HK-2 (cell line): ENCODE data around the gene ALG12.
A peak's percentile ranks its signal among the peaks of the same experiment; 100 is the strongest.

ENCODE experiments used
- DNase-seq: peaks from one replicate; pipeline ENCODE4 v3.0.0-alpha.2; 2018; ENCODE audit not compliant: unreplicated experiment

ALG12 gene

GRCh38 chr22:49945042-49945794, 27.0 kb upstream of the ALG12 start:
- peak; percentile 75 for DNase-seq

- DNase-seq, result no peak
These were observed 26.2 kb upstream of the ALG12 start for GRCh38 chr22:49944399-49944891.

DNA sequence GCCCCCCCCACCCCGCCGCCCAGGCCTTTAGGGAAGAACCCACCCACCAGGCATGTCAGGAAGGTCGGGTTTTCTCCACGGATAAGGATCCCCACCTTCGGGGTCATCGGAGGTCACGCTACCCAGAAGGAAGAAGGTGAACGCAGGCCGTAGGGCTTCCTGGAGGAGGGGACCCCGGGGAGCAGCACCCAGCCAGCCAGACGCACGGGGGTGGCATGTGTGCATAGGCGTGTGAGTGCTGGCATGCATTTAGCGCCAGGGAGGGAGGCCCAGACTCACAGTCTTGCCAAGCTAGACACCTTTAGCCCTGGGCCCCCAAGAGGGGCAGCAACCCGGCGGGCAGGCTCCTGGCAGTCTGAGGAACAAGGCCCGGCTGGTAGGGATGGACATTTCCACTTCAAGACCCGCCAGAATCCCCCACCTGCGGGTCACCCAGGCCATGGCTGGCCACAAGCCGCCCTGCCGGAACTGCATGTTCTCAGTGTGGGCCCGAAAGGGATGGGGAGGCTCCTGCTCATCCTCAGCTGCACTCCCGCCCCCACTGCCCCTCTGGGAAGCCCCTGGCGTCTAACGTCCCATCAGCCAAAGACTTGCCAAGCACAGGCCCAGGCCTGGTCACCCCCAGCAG, 25.6 kb upstream of the ALG12 start:
- no peak for DNase-seq

DNA sequence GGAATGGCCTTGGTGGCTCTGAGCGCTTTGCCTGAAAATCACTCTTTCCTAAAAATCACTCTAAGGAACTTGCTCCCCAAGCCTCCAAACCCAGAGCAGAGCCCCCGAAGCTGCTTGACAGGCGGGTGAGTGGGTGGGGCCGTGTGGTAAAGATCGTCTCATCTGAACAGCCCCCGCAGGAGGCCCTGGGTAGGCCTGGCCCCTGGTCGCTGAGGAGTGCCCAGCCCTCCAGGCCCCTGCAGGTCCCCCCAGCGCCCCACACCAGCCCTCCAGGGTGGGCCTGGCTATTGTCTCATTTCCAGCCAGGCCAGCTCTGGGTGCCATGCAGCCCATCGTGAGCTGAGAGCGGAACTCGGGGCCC, 25.1 kb upstream of the ALG12 start:
- DNase-seq, result no peak

- DNase-seq, result no peak
These were observed 24.5 kb upstream of the ALG12 start for GRCh38 chr22:49942565-49943404.

GRCh38 chr22:49941507-49942316, 23.5 kb upstream of the ALG12 start:
- DNase-seq, result no peak

DNA sequence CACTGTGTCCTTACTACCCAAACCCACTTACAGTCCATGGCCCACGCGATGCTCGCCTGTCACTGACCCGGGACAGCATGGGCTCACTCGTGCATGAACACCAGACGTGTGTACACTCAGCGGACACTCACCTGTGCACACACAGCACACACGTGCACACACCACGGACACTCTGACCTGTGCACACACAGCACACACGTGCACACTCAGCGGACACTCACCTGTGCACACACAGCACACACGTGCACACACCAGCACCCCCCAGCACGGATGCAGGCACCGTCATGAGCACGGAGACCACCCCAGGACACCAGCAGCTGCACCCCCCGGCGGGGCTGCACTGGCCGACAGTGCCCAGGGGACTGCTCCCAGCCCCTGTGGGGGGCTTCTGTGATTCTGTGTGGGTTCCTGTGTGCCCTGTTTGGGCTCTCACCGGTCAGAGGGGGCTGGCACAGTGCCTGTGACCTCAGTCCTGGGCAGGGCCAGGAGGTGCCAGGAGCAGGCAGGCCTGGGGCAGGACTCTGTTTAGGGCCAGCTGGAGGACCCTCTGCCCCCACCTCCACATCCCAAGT, 20.4 kb upstream of the ALG12 start:
- no peak for DNase-seq

GRCh38 chr22:49937758-49938564, 19.7 kb upstream of the ALG12 start:
- no peak for DNase-seq

DNA sequence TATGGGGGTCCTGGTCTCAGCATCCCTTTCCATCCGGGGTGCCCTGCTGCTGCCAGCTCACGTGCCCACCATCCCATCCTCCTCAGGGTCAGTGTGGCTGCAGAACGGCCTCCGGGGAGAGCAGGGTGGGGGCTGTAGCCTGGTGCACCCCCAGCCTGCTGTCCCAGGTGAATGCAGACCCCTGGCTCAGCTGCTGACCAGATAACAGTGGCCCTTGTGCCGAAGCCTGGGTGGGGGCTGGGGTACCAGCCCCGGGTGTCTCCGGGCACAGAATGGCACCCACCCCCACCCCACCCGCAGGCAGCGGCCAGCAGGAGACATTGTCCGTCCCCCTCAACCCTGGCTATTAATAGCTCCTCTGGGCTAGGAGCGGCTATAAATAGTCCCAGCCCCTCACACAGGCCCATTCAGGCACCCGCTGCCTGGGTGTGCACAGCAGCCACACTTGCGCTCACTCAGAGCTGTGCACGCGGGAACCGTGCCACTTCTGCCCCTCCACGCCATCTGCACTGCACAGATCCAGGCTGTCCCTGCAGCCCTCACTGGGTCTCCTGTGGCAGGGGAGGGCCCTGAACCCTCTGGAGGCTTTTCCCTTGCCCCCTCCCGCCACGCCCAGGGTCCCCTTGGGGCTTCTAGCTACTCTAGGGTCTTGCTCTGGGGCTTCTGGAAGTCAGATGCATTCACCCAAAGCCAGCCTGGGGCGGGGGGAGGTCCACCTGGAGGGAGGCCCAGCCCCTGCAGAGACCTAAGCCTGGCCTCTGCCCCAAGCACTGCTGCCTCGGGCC, 18.9 kb upstream of the ALG12 start:
- DNase-seq, result no peak

- DNase-seq, result peak; percentile 93
These were observed 18.1 kb upstream of the ALG12 start for GRCh38 chr22:49936018-49936972.

GRCh38 chr22:49935561-49935960, 17.3 kb upstream of the ALG12 start:
- DNase-seq, result no peak

GRCh38 chr22:49934891-49935557, 16.8 kb upstream of the ALG12 start:
- peak; percentile 63 for DNase-seq

DNA sequence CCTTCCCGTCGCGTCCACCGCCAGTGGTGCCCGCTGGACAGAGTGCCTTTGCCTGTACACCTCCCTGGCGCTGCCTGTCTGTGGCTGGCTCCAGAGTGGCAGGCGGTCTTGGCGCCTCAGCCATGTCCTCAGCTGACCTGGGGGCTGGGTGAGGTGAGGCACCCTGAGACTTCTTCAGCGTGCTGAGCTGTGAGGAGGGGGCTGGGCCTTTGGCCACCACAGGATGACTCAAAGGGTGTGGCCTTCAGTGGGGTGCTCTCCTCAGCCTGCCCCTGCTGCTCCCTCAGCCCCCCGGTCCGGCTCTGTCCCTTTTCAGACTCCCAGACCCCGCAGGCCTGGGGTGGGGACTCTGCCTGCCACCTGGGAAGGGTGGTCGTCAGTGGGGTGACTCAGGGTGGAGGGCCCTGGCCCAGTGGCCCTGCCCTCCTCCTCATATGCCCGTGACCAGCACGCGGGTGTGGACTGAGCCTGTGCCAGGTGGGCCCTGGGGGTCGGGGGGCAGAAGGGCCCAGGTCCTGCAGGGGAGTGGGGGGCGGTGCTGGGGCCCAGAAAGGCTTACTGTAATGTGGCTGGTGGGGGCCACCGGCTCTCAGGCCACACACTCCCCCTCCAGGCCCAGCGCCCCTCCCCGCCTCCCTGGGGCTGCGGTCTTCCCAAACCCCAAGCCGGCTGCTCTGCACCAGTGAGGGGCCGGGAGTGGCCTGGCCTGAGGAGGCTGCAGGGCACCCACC, 16.1 kb upstream of the ALG12 start:
- peak; percentile 80 for DNase-seq

DNA sequence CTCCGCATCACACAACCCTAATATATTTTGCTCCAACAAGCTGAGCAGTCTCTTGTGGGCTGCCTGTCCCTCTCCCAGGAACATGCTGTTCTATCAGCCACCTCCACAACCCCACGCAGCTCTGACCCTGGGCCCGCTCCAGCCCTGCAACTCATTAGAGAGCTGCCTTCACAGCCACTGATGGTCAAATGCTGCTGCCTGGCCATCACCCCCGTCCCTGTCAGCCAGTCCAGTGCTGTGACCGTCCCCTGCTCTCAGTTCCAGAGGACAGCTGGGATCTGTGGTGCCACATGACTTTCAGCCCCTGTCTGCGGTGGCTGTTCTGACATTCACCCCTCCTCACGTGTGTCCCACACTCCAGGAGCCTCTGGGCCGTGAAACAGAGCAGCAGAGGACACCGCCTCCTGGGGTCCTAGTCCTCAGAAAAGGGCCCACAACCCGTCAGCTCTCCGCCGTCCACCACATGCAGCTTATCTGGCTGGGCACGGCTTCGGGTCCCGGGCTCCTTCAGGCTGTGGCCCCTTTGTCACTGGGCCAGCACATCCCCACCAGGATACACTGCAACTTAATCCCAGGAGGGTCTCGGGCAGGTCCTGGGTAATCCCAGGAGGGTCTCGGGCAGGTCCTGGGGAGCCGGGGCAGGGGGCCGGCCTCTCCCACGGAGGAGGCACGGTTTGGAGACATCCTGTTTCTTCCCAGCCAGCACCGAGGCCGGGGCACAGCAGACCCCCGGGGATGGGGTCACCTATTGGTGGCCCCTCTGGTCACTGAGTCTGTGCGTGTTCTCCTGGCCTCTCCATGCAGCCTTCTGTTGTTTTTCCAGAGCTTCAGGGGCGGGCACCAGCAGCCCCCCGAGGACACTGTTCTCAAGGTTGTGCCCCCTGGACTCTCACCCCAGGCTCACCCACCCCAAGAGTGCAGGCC, 15.3 kb upstream of the ALG12 start:
- no peak for DNase-seq

- DNase-seq, result peak; percentile 70
These were observed 12.6 kb upstream of the ALG12 start for GRCh38 chr22:49930596-49931412.
